Fibroblast of skin of right quadriceps (primary cell): ENCODE results near the gene TMEM63C.
A peak's percentile ranks its signal among the peaks of the same experiment; 100 is the strongest.
"Not testable (repeated sequence)": the region's sequence is repeated elsewhere in the genome, so short reads cannot be mapped to it uniquely, and the experiment has no call there.

Experiments used
- DNase-seq: peaks from one replicate; pipeline ENCODE4 v3.0.0-alpha.2; 2013

The TMEM63C gene

DNA sequence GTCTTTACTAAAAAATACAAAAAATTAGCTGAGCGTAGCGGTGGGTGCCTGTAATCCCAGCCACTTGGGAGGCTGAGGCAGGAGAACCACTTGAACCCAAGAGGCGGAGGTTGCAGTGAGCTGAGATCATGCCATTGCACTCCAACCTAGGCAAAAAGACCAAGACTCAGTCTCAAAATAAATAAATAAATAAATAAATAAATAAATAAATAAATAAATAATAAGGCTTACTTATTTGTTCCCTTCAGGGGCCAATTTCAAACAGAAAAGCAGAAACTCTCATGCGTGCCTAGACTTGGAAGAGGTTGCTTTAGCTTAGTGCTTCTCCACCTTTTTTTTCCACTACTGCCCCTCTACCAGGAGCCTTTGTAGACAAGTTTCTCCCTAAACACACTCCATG lies 99.3 kb downstream of the TMEM63C start:
- not testable (repeated sequence) for DNase-seq

DNA sequence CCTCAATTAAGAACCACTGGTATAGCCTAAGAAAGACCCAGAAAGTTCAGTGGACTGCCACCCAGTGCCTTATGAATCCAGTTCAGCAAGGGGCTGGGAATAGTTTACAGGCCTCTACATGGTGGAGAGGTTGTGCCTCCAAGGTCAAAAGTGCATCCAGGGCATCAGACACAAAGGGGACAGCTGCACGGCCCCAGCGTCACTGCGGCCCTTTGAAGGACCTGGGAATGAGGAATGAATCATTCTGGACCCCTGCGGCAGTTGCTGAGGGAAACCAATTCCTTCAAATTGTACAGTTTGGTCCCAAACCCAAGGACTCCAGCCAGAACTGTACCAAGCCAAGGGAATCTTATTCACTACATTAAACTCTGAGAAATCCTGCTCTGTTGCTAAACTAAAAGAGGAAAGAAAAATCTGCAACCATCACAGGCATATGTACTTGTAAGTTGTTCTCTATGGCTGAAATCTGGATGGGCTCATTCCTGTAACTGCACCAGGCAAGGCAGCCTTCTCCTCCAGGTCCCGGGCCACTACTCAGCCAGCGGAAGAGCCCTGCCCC lies 100.3 kb downstream of the TMEM63C start:
- no peak for DNase-seq

DNA sequence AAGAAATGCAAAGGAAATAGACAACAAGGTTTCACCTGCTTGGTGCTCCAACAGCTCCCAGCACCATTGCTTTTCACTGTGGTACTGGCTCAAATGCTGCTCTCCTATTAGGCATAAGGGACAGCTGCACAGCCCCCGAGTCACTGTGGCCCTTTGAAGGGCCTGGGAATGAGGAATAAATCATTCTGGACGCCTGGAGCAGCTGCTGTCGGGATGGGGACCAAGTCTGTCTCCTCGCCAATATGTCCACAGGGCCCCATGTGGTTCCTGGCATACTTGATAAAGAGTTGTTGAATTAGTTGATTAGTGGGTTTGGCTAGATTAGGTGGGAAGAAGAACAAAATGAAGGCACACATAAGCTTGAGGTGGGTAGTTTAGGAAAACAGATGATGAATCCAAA lies 102.5 kb downstream of the TMEM63C start:
- no peak for DNase-seq

DNA sequence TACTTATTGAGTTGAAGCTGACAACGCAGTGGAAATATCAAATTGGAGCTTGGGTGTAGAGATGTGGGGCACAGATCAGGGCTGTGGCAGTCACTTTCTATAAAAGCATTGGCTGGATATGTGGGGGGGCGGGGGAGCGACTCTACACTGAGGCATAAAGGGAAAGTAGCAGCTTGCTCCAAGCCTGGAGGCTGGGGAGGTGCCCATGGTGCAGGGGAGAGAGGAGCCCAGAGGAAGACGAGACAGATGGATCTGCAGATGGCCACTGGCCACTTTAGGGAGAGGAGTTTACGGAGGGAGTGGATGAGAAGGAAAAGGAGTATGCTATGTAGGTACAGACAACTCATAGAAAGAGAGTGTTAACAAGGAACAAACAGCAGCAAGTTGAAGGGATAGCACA lies 102.9 kb downstream of the TMEM63C start:
- DNase-seq, result no peak

DNA sequence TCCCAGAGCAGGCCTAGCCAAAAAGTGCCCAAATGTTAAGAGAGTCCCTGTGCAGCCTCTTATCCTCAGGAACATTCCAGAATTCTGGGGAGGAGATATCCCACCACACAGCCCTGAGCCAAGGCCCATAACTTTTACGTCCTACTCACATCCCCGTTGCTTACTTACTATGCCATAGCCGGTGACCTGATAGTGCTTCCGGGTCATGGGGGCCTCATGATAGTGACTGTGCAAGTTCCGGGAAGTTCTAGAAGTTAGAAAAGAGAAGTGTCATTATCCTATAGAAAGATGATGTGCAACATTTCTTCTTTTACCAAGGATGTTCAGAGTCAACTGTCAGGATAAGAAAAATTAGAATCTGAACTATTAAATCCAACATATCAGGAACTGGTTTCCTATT lies 105.0 kb downstream of the TMEM63C start:
- DNase-seq, result no peak

DNA sequence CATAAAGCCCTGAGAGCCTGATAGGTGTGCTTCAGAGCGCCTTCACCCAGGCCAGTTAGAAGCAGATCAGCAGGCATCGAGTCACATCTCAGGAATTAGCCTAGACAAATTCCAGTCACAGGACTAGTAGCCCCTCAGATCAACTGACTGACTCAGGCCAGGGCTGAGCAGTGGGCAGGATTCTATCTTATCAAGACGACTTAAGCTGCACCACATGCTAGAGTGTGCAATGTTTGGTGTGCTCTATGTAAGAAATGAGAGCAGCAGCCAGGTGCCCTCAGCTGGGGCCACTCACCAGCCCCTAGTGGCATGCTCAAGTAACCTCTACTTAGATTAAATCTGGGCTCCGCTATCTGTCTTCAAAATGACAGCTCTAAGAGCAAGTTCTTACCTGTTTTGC lies 109.1 kb downstream of the TMEM63C start:
- peak; percentile 21 for DNase-seq

DNA sequence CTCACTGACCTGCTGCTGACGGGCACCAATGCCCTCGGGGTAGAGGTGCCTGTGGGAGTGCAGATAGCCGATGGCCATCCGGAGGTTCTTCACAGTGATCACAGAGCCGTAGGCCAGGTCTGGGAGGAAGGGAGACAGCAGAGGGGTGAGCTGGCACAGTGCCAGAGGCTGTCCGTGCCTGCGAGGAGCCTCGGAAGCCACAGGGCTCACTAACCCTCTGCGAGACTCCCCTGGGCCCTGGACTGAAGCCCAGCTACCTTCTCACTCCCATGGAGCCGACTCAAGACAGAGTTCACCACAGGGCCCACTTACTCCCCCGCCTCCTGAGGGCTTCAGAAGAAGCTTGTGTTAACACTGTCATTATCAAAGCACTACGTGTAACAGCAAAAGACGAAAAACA lies 114.6 kb downstream of the TMEM63C start:
- DNase-seq, result no peak

DNA sequence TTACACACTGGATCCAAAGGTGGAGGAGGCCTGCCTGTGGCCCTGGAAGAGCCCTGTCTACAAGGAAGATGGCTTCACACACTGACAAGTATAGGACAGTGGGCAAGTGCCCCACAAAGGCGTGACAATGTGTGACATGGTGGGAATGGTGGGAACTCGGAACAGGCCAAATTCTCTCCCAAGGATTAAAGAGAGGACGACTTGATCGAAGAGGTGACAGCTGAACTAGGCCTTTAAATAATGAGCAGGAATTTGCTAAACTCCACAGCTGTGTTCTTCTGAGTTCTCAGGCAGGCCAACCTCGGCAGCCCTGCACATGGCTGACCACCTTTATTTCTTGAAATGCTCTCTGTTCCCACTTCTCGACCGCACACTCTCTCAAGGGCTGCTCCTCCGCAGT lies 115.3 kb downstream of the TMEM63C start:
- no peak for DNase-seq

DNA sequence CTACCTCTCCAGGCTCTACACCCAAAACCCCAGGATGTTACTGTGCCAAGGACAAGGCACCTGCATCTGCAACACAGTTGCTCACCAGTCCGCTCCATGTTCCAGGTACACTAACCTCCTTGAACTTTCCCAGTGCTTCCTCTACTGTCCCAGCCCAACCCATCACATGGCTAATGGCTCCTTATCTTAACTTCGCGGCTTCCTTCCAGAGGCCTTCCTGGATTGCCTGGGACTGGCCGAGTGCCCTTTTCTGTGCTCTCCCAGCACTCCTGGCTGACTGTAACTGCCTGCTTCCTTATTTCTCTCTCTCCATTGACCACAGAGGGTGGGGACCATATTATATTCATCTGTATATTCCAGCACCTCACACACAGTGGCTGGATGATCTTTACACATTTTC lies 118.2 kb downstream of the TMEM63C start:
- no peak for DNase-seq

DNA sequence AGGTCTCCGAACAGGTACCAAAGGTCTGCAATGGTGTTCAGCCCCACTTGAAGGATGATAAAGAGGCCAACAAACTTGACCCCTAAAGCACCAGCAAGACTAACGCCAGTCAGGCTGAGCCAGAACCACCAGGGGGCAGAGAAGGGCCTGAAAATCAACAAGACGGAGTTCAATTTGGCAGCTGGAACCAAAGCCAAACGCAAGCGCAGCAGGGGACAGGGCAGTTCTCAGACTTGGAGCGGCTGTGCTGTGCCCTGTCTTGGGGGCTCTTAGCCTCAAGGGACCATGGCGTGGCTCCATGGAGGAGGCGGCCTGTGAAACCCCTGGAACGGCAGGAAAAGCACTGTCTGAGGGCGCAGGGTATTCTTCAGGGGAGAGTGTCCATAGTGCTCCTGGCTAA lies 119.5 kb downstream of the TMEM63C start:
- peak; percentile 68 for DNase-seq

DNA sequence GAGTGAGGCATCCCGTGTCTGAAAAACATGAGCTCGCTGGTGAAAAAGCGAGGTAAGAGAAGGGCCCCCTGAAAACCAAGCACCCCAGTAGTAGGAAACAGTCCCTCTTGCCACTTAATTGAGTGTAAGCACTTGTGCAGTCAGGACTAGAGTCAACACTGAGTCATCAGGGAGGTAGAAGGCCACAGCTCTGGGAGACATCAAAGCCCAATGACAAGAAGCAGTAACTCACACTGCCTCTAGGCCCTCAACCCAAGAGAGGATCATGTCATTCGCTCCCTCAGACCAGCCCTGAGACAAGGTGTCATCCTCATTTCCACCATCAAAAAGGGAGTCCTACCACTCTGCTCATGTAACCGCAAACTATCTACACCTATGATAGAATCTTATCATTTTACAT lies 121.3 kb downstream of the TMEM63C start:
- peak; percentile 44 for DNase-seq

DNA sequence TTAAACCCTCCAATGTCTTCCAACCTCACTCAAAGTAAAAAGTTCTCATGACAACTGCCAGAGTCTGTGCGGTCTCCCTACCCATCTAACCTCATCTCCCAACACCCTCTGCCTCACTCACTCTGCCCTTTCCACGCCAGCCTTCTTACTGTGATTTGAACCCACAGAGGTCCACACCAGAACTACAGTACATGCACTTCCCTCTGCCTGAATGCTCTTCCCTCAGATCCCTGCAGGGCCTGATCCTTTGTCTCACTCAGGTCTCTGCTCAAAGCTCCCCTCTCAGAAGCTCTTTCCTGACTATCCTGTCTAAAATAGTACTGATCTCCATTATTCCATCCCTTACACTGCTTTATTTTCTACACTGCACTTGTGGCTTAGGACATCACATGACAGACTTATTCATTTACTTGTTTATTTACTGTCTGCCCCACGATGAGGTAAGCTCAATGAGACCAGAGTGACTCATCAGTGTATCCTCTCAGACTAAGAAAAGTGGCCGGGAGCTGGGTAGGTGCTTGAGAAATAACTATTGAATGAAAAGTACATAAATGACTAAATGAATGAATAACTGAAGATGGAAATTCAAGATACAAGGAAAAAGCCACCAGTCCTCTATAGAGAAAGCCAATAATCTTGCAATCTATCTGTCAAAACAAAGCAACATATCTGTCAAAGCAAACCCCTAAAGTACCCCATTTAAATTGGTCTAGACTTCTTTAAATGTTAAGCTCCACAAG lies 122.0 kb downstream of the TMEM63C start:
- peak; percentile 90 for DNase-seq

DNA sequence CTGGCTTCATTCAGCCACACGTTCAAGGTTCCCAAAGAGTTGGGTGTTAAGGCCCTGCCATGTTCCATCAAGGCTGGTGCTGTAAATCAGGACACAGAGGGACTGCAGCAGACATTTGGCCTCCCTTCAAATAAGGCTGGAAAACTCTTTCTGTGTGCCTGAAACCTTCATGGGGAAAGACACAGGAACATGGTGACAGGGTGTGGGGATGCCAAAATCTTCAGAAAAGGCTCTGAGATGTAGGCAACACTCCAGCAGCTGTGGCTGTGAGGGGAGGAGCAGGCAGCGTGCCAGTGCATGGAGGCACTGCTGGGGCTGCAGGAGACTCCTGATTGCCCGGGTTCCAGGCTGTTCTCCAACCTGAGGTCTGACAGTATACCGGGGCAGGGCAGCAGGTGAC lies 124.1 kb downstream of the TMEM63C start:
- no peak for DNase-seq

DNA sequence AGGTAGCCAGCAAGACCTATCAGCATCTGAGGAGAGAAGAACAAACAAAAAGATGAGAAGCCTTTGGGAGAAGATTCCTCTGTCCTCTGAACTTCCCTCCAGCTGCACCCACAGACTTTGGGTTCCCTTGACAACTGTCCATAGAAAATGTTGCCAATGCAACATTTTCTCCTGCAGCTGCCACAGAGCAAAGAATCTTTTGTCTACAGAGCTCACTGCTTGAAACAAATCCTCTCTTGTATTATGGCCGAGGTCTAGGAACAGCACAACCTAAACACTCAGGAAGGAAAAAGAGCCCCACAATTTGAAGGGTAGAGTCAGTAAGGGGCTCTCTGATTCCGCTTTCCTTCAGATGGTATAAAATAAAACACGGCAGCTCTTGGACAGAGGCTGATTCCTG lies 124.8 kb downstream of the TMEM63C start:
- no peak for DNase-seq

DNA sequence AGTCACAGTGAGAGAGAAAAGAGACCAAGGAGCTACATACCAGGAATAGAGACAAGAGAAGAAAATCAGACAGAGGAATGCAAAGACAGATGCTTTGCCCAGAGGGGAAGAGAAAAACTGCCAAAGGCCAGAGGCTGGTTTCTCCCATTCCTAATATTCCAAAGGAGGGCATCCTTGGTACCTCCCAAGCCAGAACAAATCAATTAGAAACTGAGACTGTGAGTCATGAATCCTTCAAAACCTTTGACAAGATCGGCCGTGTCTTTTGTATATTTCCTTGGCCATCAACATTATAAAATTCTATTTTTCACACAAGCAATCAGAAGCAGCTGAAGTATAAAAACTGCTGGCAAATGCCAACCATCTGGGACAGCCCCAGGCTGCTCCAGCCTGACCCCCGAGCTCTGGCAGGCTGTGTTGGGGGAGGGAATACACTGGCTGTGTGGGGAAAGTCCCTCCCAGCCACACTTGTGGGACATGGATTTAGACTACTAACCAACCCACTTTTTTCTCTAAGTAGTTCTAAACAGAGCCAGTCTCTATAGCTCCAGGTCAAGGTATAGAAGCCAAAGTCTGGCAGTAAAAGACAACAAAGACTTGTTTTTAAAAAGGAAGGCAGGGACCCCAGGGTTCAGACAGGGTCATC lies 125.4 kb downstream of the TMEM63C start:
- DNase-seq, result no peak
